Neural progenitor cell (in vitro differentiated cells): ENCODE measurements around the gene FJX1. TPM values are rescaled to one million over a fixed set of nuclear protein-coding genes. Genes with fewer than 3 reads are reported as not detected.

Experiments used
- DNase-seq: peaks from one replicate; pipeline ENCODE4 v3.0.0-alpha.2; 2016; ENCODE audit warnings: low spot score
- H2AFZ ChIP-seq: fragments of 200-600 bp; sonication (generic); replicated peaks from 2 replicates; pipeline ENCODE4 v1.6.1; 2016; ENCODE audit warnings: antibody characterized with exemption
- H3F3A ChIP-seq: fragments of 200-600 bp; sonication (generic); 2 replicates; pipeline ENCODE4 v1.6.1; 2016; ENCODE audit warnings: antibody characterized with exemption, low read depth
- H3K27ac ChIP-seq: fragments of 200-600 bp; sonication (generic); 2 replicates; pipeline ENCODE4 v1.5.1; 2016; ENCODE audit warnings: mild to moderate bottlenecking
- H3K27me3 ChIP-seq: fragments of 200-600 bp; sonication (generic); 2 replicates; pipeline ENCODE4 v1.6.1; 2016; ENCODE audit warnings: mild to moderate bottlenecking, moderate library complexity
- H3K36me3 ChIP-seq: fragments of 200-600 bp; sonication (generic); 2 replicates; pipeline ENCODE4 v1.5.1; 2016
- H3K4me1 ChIP-seq: fragments of 200-600 bp; sonication (generic); 2 replicates; pipeline ENCODE4 v1.6.1; 2016; ENCODE audit warnings: mixed run types
- H3K4me2 ChIP-seq: fragments of 200-600 bp; sonication (generic); 2 replicates; pipeline ENCODE4 v1.6.1; 2016
- H3K4me3 ChIP-seq: fragments of 200-600 bp; sonication (generic); 2 replicates; pipeline ENCODE4 v1.5.1; 2016
- H3K79me2 ChIP-seq: fragments of 200-600 bp; sonication (generic); 2 replicates; pipeline ENCODE4 v1.6.1; 2016; ENCODE audit warnings: low read depth
- H3K9ac ChIP-seq: fragments of 200-600 bp; sonication (generic); 2 replicates; pipeline ENCODE4 v1.6.1; 2016
- H3K9me3 ChIP-seq: fragments of 200-600 bp; sonication (generic); 2 replicates; pipeline ENCODE4 v1.5.1; 2016; ENCODE audit warnings: low read depth
- H4K20me1 ChIP-seq: fragments of 200-600 bp; sonication (generic); 2 replicates; pipeline ENCODE4 v1.6.1; 2016; ENCODE audit warnings: low read depth
- H3K27ac Mint-ChIP-seq: 3 replicates; pipeline ENCODE4 v1.8.0; 2021; ENCODE audit warnings: mixed read lengths
- H3K27me3 Mint-ChIP-seq: 2 replicates; pipeline ENCODE4 v1.8.0; 2022; ENCODE audit warnings: low read depth, mild to moderate bottlenecking, inconsistent platforms, moderate library complexity, mixed read lengths; ENCODE audit not compliant: insufficient read depth
- H3K36me3 Mint-ChIP-seq: 3 replicates; pipeline ENCODE4 v1.8.0; 2021; ENCODE audit warnings: mixed read lengths
- H3K4me1 Mint-ChIP-seq: 3 replicates; pipeline ENCODE4 v1.8.0; 2021; ENCODE audit warnings: mixed read lengths
- H3K4me3 Mint-ChIP-seq: 3 replicates; pipeline ENCODE4 v1.8.0; 2021; ENCODE audit warnings: mild to moderate bottlenecking, moderate library complexity, mixed read lengths
- H3K9me3 Mint-ChIP-seq: 3 replicates; pipeline ENCODE4 v1.8.0; 2020; ENCODE audit warnings: mixed read lengths
- CTCF ChIP-seq: fragments of 200-600 bp; sonication (generic); IDR thresholded peaks from 2 replicates; pipeline ENCODE4 v1.5.1; 2017; ENCODE audit warnings: antibody characterized with exemption, mild to moderate bottlenecking
- EZH2 ChIP-seq: fragments of 200-600 bp; sonication (generic); IDR thresholded peaks from 2 replicates; pipeline ENCODE4 v1.6.1; 2017; ENCODE audit warnings: antibody characterized with exemption, mild to moderate bottlenecking, moderate library complexity
- EZH2phosphoT487 ChIP-seq: fragments of 200-600 bp; sonication (generic); IDR thresholded peaks from 2 replicates; pipeline ENCODE4 v1.6.1; 2017; ENCODE audit warnings: antibody characterized with exemption
- total RNA-seq: library from RNA; depleted of rRNA; stranded (reverse); fragments of >200 nt; gene quantifications from 2 replicates; pipeline ENCODE4 v1.2.3, GENCODE V29; 2015; ENCODE audit warnings: low replicate concordance

The FJX1 gene
- total RNA-seq, 1 donor from 2014 or later = 53.3 TPM

- DNase-seq = no peak
- H3K9me3 Mint-ChIP-seq = peaks cover 3% of the 10 kb centered on the region
- peaks cover 7% of the 10 kb centered on the region for H3K27me3 Mint-ChIP-seq
- H3K36me3 Mint-ChIP-seq = no peaks in the 10 kb centered on the region
- H3K4me3 Mint-ChIP-seq = no peak overlapping the region
- no peak overlapping the region for H3K9ac ChIP-seq
- peaks cover 41% of the 10 kb centered on the region for H3K4me1 ChIP-seq
- no peak overlapping the region for H3K4me3 ChIP-seq
- TF ChIP-seq EZH2phosphoT487 (no peak), EZH2 (no peak), CTCF (no peak)
- H3K4me1 Mint-ChIP-seq = peaks cover 24% of the 10 kb centered on the region
- H3K4me2 ChIP-seq = peak overlapping the region; percentile 60
- H3K36me3 ChIP-seq = no peaks in the 10 kb centered on the region
- no peak overlapping the region for H3K27ac ChIP-seq
- H3K9me3 ChIP-seq = no peaks in the 10 kb centered on the region
- H2AFZ ChIP-seq = peak overlapping the region; percentile 68
- H4K20me1 ChIP-seq = no peaks in the 10 kb centered on the region
- peaks cover 45% of the 10 kb centered on the region for H3F3A ChIP-seq
- H3K79me2 ChIP-seq = no peaks in the 10 kb centered on the region
- no peak overlapping the region for H3K27ac Mint-ChIP-seq
- H3K27me3 ChIP-seq = no peaks in the 10 kb centered on the region
These were observed 9.8 kb upstream of the FJX1 start for GRCh38 chr11:35608502-35608901.

- Histone ChIP-seq H3K9me3 (no peaks in the 10 kb centered on the region), H3K4me3 (no peak overlapping the region), H4K20me1 (no peaks in the 10 kb centered on the region), H3K36me3 (no peaks in the 10 kb centered on the region), H3K9ac (no peak overlapping the region), H3K4me1 (peaks cover 43% of the 10 kb centered on the region), H3K27ac (no peak overlapping the region), H3K79me2 (no peaks in the 10 kb centered on the region), H3K4me2 (no peak overlapping the region), H3K27me3 (no peaks in the 10 kb centered on the region), H3F3A (peaks cover 52% of the 10 kb centered on the region), H2AFZ (no peak overlapping the region)
- peaks cover 4% of the 10 kb centered on the region for H3K27me3 Mint-ChIP-seq
- no peak overlapping the region for H3K4me3 Mint-ChIP-seq
- TF ChIP-seq EZH2 (no peak), EZH2phosphoT487 (no peak), CTCF (no peak)
- no peak overlapping the region for H3K27ac Mint-ChIP-seq
- no peaks in the 10 kb centered on the region for H3K36me3 Mint-ChIP-seq
- peaks cover 28% of the 10 kb centered on the region for H3K4me1 Mint-ChIP-seq
- peaks cover 3% of the 10 kb centered on the region for H3K9me3 Mint-ChIP-seq
- no peak for DNase-seq
These were observed 8.6 kb upstream of the FJX1 start for GRCh38 chr11:35609656-35610055.

DNA sequence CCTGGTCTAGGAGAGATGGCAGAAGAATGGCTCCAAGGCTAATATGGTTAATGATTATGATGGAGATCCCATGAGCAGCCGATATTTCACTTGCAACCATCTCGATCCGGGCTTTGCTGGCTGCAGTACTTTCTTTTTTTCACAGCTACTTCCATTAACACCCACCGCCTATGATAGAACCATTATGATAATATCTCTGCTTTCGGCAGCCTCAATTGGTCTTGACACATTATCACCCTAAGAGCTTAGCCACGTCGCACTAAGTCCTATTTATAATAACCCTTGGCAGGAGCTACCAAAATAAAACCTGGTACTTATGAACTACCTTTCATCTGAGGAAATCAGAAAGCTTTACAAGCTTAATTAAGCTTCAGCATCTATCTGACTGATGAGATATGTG is 7.6 kb upstream of the FJX1 start:
- Histone ChIP-seq H2AFZ (no peak overlapping the region), H3K36me3 (no peaks in the 10 kb centered on the region), H3K79me2 (no peaks in the 10 kb centered on the region), H3K9me3 (no peaks in the 10 kb centered on the region), H3K4me3 (no peak overlapping the region), H3K4me2 (no peak overlapping the region), H3K4me1 (peaks cover 45% of the 10 kb centered on the region), H4K20me1 (no peaks in the 10 kb centered on the region), H3K9ac (no peak overlapping the region), H3K27me3 (no peaks in the 10 kb centered on the region), H3K27ac (no peak overlapping the region), H3F3A (peaks cover 62% of the 10 kb centered on the region)
- peaks cover 3% of the 10 kb centered on the region for H3K9me3 Mint-ChIP-seq
- no peak overlapping the region for H3K4me3 Mint-ChIP-seq
- no peak overlapping the region for H3K27ac Mint-ChIP-seq
- peaks cover 30% of the 10 kb centered on the region for H3K4me1 Mint-ChIP-seq
- H3K36me3 Mint-ChIP-seq = no peaks in the 10 kb centered on the region
- no peak for TF ChIP-seq EZH2phosphoT487
- no peak for TF ChIP-seq CTCF
- TF ChIP-seq EZH2 = no peak
- peaks cover 6% of the 10 kb centered on the region for H3K27me3 Mint-ChIP-seq
- no peak for DNase-seq
